ENCODE measurements around the gene CREB3L2. TPM values are rescaled to one million over a fixed set of nuclear protein-coding genes. Genes with fewer than 3 reads are reported as not detected.
A peak's percentile ranks its signal among the peaks of the same experiment; 100 is the strongest.

CREB3L2 gene
- total and polyA plus RNA-seq, 2 of the 13 experiments (the other 11 are each of a cell fraction or from before 2014, with no cell fraction given): 22.1 to 41.1 TPM

DNA sequence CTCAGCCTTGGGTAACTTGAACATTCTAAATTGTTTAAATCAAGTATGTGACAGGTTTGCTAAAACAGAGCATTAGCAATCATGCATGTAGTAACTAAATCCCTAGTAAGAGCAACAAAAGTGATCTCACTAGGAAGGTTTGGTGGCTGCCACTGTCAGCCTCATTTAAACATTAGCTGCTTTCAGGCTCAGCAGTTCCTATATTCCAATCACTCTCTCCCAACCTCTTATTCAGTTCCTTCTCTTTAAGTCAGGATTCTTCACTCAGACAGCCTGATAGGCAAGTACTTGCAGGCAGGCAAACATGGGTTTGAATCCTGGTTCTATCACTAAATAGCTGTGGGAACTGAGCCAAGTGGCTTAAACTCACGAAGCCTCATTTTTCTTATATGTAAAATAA lies 3.6 kb downstream of the CREB3L2 start:
- in situ Hi-C loops (cut with HindIII; ENCODE audit: extremely low pct_ligation_motif_present, low pct_unique_long_range_greater_than_20kb): no loop called here
- Histone ChIP-seq H3K9me3 (ENCODE audit: low read length) (no peaks in the 10 kb centered on the region), H3K79me2 (ENCODE audit: insufficient read depth, low read length) (peaks cover 86% of the 10 kb centered on the region), H3K27me3 (ENCODE audit: control insufficient read depth in 1 of 2, insufficient read depth in 2 of 2, low read length in 2 of 2) (no peaks in the 10 kb centered on the region; a peak in 1 of 5 replicates), H3K9ac (ENCODE audit: insufficient read depth, low read depth, low read length) (peak overlapping the region; percentile 87), H2AFZ (ENCODE audit: low read length) (no peak overlapping the region), H4K20me1 (ENCODE audit: insufficient read depth, low read length) (peaks cover 11% of the 10 kb centered on the region), H3K27ac (ENCODE audit: extremely low read length, insufficient read depth, low read length) (no peak overlapping the region), H3K4me2 (ENCODE audit: low read depth, low read length) (peak overlapping the region; percentile 93), H3K4me1 (ENCODE audit: insufficient read depth, low read length) (peaks cover 71% of the 10 kb centered on the region), H3K36me3 (replicated peaks in 1 of 2; ENCODE audit: control insufficient read depth in 1 of 2, insufficient read depth in 2 of 2, low read length in 2 of 2) (peaks cover 3% of the 10 kb centered on the region in 2 experiments; a peak in 3 of 5 replicates), H3K4me3 (replicated peaks in 1 of 3; ENCODE audit: insufficient read depth in 1 of 3, low read depth in 2 of 3, low read length in 3 of 3) (peak overlapping the region; percentile 92 to 99 (median 98); a peak in 5 of 6 replicates)
- no peak for FAIRE-seq
- DNase-seq (ENCODE audit: low spot score): no peak
- no TSS peak for BruUV-seq (replicated peaks)
- 42% methylated on average over 1 of the region's 1 CpG for WGBS (ENCODE audit: low lambda C conversion rate)
- no peak for ATAC-seq
- peak; percentile 50; the same call in 1 of the 2 replicates for TF ChIP-seq ZNF7 (CRISPR knock-in tag; IDR thresholded peaks at IDR 0.05)
- TF ChIP-seq, protein P1, sequence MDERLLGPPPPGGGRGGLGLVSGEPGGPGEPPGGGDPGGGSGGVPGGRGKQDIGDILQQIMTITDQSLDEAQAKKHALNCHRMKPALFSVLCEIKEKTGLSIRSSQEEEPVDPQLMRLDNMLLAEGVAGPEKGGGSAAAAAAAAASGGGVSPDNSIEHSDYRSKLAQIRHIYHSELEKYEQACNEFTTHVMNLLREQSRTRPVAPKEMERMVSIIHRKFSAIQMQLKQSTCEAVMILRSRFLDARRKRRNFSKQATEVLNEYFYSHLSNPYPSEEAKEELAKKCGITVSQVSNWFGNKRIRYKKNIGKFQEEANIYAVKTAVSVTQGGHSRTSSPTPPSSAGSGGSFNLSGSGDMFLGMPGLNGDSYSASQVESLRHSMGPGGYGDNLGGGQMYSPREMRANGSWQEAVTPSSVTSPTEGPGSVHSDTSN (CRISPR knock-in tag; IDR thresholded peaks at IDR 0.05): no peak
- POLR2A ChIA-PET: no interaction called here
- intact Hi-C loops (cut with micrococcal nuclease; ENCODE audit: unreplicated experiment): no loop called here
- CTCF ChIA-PET (ENCODE audit: low intra/inter-chr PET ratio, low total read pairs): no interaction called here

GRCh38 chr7:137996871-137997270 lies 5.0 kb downstream of the CREB3L2 start:
- WGBS (ENCODE audit: low lambda C conversion rate): 79% methylated on average over 3 of the region's 3 CpGs
- Histone ChIP-seq H4K20me1 (ENCODE audit: insufficient read depth, low read length) (peaks cover 11% of the 10 kb centered on the region), H3K9ac (ENCODE audit: insufficient read depth, low read depth, low read length) (no peak overlapping the region), H3K36me3 (replicated peaks in 1 of 2; ENCODE audit: control insufficient read depth in 1 of 2, insufficient read depth in 2 of 2, low read length in 2 of 2) (peaks cover 3% of the 10 kb centered on the region in 2 experiments; a peak in 3 of 5 replicates), H3K4me3 (replicated peaks in 1 of 3; ENCODE audit: insufficient read depth in 1 of 3, low read depth in 2 of 3, low read length in 3 of 3) (no peak overlapping the region), H2AFZ (ENCODE audit: low read length) (no peak overlapping the region), H3K79me2 (ENCODE audit: insufficient read depth, low read length) (peaks cover 97% of the 10 kb centered on the region), H3K27ac (ENCODE audit: extremely low read length, insufficient read depth, low read length) (peak overlapping the region; percentile 17), H3K27me3 (ENCODE audit: control insufficient read depth in 1 of 2, insufficient read depth in 2 of 2, low read length in 2 of 2) (no peaks in the 10 kb centered on the region; a peak in 1 of 5 replicates), H3K4me2 (ENCODE audit: low read depth, low read length) (peak overlapping the region; percentile 50), H3K9me3 (ENCODE audit: low read length) (no peaks in the 10 kb centered on the region), H3K4me1 (ENCODE audit: insufficient read depth, low read length) (peaks cover 76% of the 10 kb centered on the region)
- BruUV-seq (replicated peaks): no TSS peak
- in situ Hi-C loops (cut with HindIII; ENCODE audit: extremely low pct_ligation_motif_present, low pct_unique_long_range_greater_than_20kb) (no loop called here), intact Hi-C loops (cut with micrococcal nuclease; ENCODE audit: unreplicated experiment) (no loop called here)
- no peak for FAIRE-seq
- no peak for DNase-seq (ENCODE audit: low spot score)
- POLR2A ChIA-PET: no interaction called here
- ATAC-seq: no peak
- CTCF ChIA-PET (ENCODE audit: low intra/inter-chr PET ratio, low total read pairs): no interaction called here
- no peak for TF ChIP-seq MLLT10 (CRISPR knock-in tag; IDR thresholded peaks at IDR 0.05)
- no peak for TF ChIP-seq SRSF1 (optimal IDR thresholded peaks at IDR 0.05; ENCODE audit: low read depth, low read length)
- no peak for TF ChIP-seq TFDP2 (CRISPR knock-in tag; IDR thresholded peaks at IDR 0.05)
- TF ChIP-seq ZNF10 (CRISPR knock-in tag; IDR thresholded peaks at IDR 0.05; ENCODE audit: borderline replicate concordance, low read depth): no peak
- no peak for TF ChIP-seq ZBTB1 (CRISPR knock-in tag; IDR thresholded peaks at IDR 0.05; ENCODE audit: borderline replicate concordance)
- no peak for TF ChIP-seq NBN (conservative IDR thresholded peaks at IDR 0.05)
- no peak for TF ChIP-seq ZNF747 (CRISPR knock-in tag; IDR thresholded peaks at IDR 0.05; ENCODE audit: borderline replicate concordance)
- no peak for TF ChIP-seq ZBTB3 (CRISPR knock-in tag; IDR thresholded peaks at IDR 0.05; ENCODE audit: borderline replicate concordance, low read depth)
- TF ChIP-seq MZF1 (CRISPR knock-in tag; IDR thresholded peaks at IDR 0.05; ENCODE audit: borderline replicate concordance): no peak
- no peak for TF ChIP-seq PCBP1 (IDR thresholded peaks at IDR 0.05; ENCODE audit: borderline replicate concordance, low read depth, low read length)
- no peak for TF ChIP-seq DPF2 (CRISPR knock-in tag; IDR thresholded peaks at IDR 0.05; ENCODE audit: borderline replicate concordance, low read depth)
- TF ChIP-seq NONO (IDR thresholded peaks at IDR 0.05): no peak
- TF ChIP-seq NONO (CRISPR knock-in tag; conservative IDR thresholded peaks at IDR 0.05): no peak
- TF ChIP-seq JUN (CRISPR knock-in tag; IDR thresholded peaks at IDR 0.05): no peak
- no peak for TF ChIP-seq ZNF468 (CRISPR knock-in tag; IDR thresholded peaks at IDR 0.05)
- no peak for TF ChIP-seq NRL (CRISPR knock-in tag; IDR thresholded peaks at IDR 0.05; ENCODE audit: borderline replicate concordance)
- no peak for TF ChIP-seq ATF7 (IDR thresholded peaks at IDR 0.05)
- TF ChIP-seq ATF7 (CRISPR knock-in tag; IDR thresholded peaks at IDR 0.05): no peak
